ENCODE measurements around the gene TENT4B. TPM values are rescaled to one million over a fixed set of nuclear protein-coding genes. Genes with fewer than 3 reads are reported as not detected.

Gene TENT4B
- total RNA-seq, 1 experiment from 2014 or later: 13.0 TPM

- Histone ChIP-seq H3K56ac (ENCODE audit: insufficient read length, low read depth, low read length) (no peak overlapping the region), H4K5ac (ENCODE audit: insufficient read length, low read depth, low read length) (no peak overlapping the region), H3K18ac (ENCODE audit: insufficient read length, low read depth, low read length) (no peak overlapping the region), H4K8ac (replicated peaks; ENCODE audit: insufficient read length, low read depth, low read length) (no peak overlapping the region), H3K27me3 (ENCODE audit: insufficient read depth, low read length) (peaks cover 6% of the 10 kb centered on the region), H2AFZ (ENCODE audit: low read length) (no peak overlapping the region), H4K20me1 (ENCODE audit: control insufficient read depth, insufficient read depth, insufficient read length) (no peaks in the 10 kb centered on the region), H3K27ac (ENCODE audit: insufficient read length, low read depth, low read length) (no peak overlapping the region), H3K9me3 (ENCODE audit: control insufficient read depth, low read depth, low read length) (no peaks in the 10 kb centered on the region), H3K79me1 (ENCODE audit: insufficient read depth, low read depth, low read length, poor library complexity, severe bottlenecking) (no peaks in the 10 kb centered on the region), H3K9ac (ENCODE audit: extremely low read depth, insufficient read length, low read length) (no peak overlapping the region), H2BK5ac (ENCODE audit: insufficient read length, low read length) (no peak overlapping the region), H3K4me1 (ENCODE audit: insufficient read depth, low read length) (no peaks in the 10 kb centered on the region), H3K23ac (ENCODE audit: insufficient read length, low read depth, low read length) (no peak overlapping the region), H2BK20ac (ENCODE audit: low read depth, low read length, poor library complexity, severe bottlenecking) (no peak overlapping the region), H3K4ac (ENCODE audit: low read depth, low read length) (no peak overlapping the region), H3K23me2 (ENCODE audit: insufficient read length, low read depth, low read length, poor library complexity, severe bottlenecking) (peaks cover 5% of the 10 kb centered on the region), H3K4me2 (ENCODE audit: insufficient read depth, insufficient read length, low read length) (no peak overlapping the region), H3K79me2 (ENCODE audit: insufficient read depth, low read length) (no peaks in the 10 kb centered on the region), H2AK5ac (ENCODE audit: insufficient read length, low read length) (no peak overlapping the region), H2BK15ac (ENCODE audit: low read depth, low read length) (no peak overlapping the region), H2BK12ac (ENCODE audit: insufficient read length, low read depth, low read length) (no peak overlapping the region), H3T11ph (ENCODE audit: low read length) (no peak overlapping the region), H4K91ac (ENCODE audit: insufficient read length, low read depth, low read length) (no peak overlapping the region), H2BK120ac (ENCODE audit: low read depth, low read length, poor library complexity, severe bottlenecking) (no peak overlapping the region), H3K14ac (ENCODE audit: insufficient read depth, low read length) (no peak overlapping the region)
- no peak; the same call in 2 of the 3 replicates for TF ChIP-seq CTCF (conservative IDR thresholded peaks at IDR 0.05)
- Mint-ChIP-seq H3K36me3 (ENCODE audit: insufficient read depth in 1 of 3, low read depth in 3 of 3) (no peaks in the 10 kb centered on the region), H3K4me3 (no peak overlapping the region; a peak in 1 of 5 replicates), H3K27ac (no peak overlapping the region), H3K9me3 (no peaks in the 10 kb centered on the region), H3K4me1 (peaks cover 21 to 42% of the 10 kb centered on the region in 2 experiments), H3K27me3 (ENCODE audit: low read depth) (peaks cover 31% of the 10 kb centered on the region)
- no CpG with 5 or more reads among the region's 13 CpGs for WGBS (ENCODE audit: extremely low coverage, insufficient read length, low lambda C conversion rate)
- DNase-seq: no peak
These were observed 95.0 kb downstream of the TENT4B start for GRCh38 chr16:50247906-50248608.
